Measurements from ENCODE around the gene INAFM1.

GRCh38 chr19:47306303-47306702 is 31.6 kb downstream of the INAFM1 start:
- TF ChIP-seq JUN (IDR thresholded peaks at IDR 0.05; ENCODE audit: borderline replicate concordance, low read depth, low read length) (no peak), JUN (CRISPR knock-in tag; IDR thresholded peaks at IDR 0.05; ENCODE audit: borderline replicate concordance) (no peak), C11orf30 (IDR thresholded peaks at IDR 0.05; ENCODE audit: low read depth) (no peak), ZNF79 (CRISPR knock-in tag; IDR thresholded peaks at IDR 0.05; ENCODE audit: low read depth) (no peak), ZFP1 (CRISPR knock-in tag; IDR thresholded peaks at IDR 0.05) (no peak), ZNF282 (CRISPR knock-in tag; IDR thresholded peaks at IDR 0.05) (no peak), ZNF274 (IDR thresholded peaks at IDR 0.05; ENCODE audit: borderline replicate concordance, low read depth, low read length) (no peak), JUNB (CRISPR knock-in tag; conservative IDR thresholded peaks at IDR 0.05) (no peak), NFIC (IDR thresholded peaks at IDR 0.05) (no peak), ID3 (CRISPR knock-in tag; IDR thresholded peaks at IDR 0.05) (no peak), ID3 (tag; IDR thresholded peaks at IDR 0.05) (no peak), ZC3H4 (CRISPR knock-in tag; IDR thresholded peaks at IDR 0.05; ENCODE audit: borderline replicate concordance) (no peak), TRIM28 (IDR thresholded peaks at IDR 0.05) (no peak)
- TF ChIP-seq, protein P1, sequence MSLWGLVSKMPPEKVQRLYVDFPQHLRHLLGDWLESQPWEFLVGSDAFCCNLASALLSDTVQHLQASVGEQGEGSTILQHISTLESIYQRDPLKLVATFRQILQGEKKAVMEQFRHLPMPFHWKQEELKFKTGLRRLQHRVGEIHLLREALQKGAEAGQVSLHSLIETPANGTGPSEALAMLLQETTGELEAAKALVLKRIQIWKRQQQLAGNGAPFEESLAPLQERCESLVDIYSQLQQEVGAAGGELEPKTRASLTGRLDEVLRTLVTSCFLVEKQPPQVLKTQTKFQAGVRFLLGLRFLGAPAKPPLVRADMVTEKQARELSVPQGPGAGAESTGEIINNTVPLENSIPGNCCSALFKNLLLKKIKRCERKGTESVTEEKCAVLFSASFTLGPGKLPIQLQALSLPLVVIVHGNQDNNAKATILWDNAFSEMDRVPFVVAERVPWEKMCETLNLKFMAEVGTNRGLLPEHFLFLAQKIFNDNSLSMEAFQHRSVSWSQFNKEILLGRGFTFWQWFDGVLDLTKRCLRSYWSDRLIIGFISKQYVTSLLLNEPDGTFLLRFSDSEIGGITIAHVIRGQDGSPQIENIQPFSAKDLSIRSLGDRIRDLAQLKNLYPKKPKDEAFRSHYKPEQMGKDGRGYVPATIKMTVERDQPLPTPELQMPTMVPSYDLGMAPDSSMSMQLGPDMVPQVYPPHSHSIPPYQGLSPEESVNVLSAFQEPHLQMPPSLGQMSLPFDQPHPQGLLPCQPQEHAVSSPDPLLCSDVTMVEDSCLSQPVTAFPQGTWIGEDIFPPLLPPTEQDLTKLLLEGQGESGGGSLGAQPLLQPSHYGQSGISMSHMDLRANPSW (CRISPR knock-in tag; IDR thresholded peaks at IDR 0.05): no peak

All from K562 (cell line).